Measurements from ENCODE around the gene SLC28A3.

- TF ChIP-seq, protein P1, sequence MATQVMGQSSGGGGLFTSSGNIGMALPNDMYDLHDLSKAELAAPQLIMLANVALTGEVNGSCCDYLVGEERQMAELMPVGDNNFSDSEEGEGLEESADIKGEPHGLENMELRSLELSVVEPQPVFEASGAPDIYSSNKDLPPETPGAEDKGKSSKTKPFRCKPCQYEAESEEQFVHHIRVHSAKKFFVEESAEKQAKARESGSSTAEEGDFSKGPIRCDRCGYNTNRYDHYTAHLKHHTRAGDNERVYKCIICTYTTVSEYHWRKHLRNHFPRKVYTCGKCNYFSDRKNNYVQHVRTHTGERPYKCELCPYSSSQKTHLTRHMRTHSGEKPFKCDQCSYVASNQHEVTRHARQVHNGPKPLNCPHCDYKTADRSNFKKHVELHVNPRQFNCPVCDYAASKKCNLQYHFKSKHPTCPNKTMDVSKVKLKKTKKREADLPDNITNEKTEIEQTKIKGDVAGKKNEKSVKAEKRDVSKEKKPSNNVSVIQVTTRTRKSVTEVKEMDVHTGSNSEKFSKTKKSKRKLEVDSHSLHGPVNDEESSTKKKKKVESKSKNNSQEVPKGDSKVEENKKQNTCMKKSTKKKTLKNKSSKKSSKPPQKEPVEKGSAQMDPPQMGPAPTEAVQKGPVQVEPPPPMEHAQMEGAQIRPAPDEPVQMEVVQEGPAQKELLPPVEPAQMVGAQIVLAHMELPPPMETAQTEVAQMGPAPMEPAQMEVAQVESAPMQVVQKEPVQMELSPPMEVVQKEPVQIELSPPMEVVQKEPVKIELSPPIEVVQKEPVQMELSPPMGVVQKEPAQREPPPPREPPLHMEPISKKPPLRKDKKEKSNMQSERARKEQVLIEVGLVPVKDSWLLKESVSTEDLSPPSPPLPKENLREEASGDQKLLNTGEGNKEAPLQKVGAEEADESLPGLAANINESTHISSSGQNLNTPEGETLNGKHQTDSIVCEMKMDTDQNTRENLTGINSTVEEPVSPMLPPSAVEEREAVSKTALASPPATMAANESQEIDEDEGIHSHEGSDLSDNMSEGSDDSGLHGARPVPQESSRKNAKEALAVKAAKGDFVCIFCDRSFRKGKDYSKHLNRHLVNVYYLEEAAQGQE (IDR thresholded peaks at IDR 0.05; ENCODE audit: insufficient read depth in 1 of 2, low read depth in 2 of 2, low read length in 2 of 2): no peak
- TF ChIP-seq TAF1 (IDR thresholded peaks at IDR 0.05; ENCODE audit: borderline replicate concordance, insufficient read depth, low read length) (no peak), SIN3A (IDR thresholded peaks at IDR 0.05; ENCODE audit: borderline replicate concordance, insufficient read depth, low read length) (no peak)
These were observed 16.7 kb downstream of the SLC28A3 start for GRCh38 chr9:84323858-84324257.

All from PFSK-1 (cell line).